Motor neuron (in vitro differentiated cells): ENCODE results near the gene CAMTA1. TPM values are rescaled to one million over a fixed set of nuclear protein-coding genes. Genes with fewer than 3 reads are reported as not detected.

Experiments
- ATAC-seq, 8 experiments: fragments of 200-7000 bp; cut with Tn5 transposase; replicated peaks in 6 of 8; 2 replicates each; pipeline ENCODE4 v1.8.0; 2021; ENCODE audit warnings: mild to moderate bottlenecking in 8 of 8, moderate library complexity in 8 of 8
- H3K27ac ChIP-seq, 2 donors: fragments of 250-450 bp; sonication (Bioruptor Pico); 2 replicates each; pipeline ENCODE4 v1.9.0; 2021; ENCODE audit warnings: antibody characterized with exemption in 2 of 2, mild to moderate bottlenecking in 2 of 2, moderate library complexity in 1 of 2
- H3K4me1 ChIP-seq, 2 donors: fragments of 250-450 bp; sonication (Bioruptor Pico); replicated peaks in 1 of 2; 2 replicates each; pipeline ENCODE4 v1.6.1; 2021; ENCODE audit warnings: antibody characterized with exemption in 2 of 2, mild to moderate bottlenecking in 2 of 2, moderate library complexity in 1 of 2
- H3K4me3 ChIP-seq, 5 donors: fragments of 250-450 bp; sonication (Bioruptor Pico); 2 replicates each; pipeline ENCODE4 v1.9.0; 2021; ENCODE audit warnings: antibody characterized with exemption in 5 of 5, mild to moderate bottlenecking in 5 of 5, moderate library complexity in 4 of 5
- WGBS, 10 experiments: fragments of 450-650 bp; shearing (Covaris generic); methylation state at CpG; one replicate each; pipeline ENCODE4 v1.0.0; 2022; 5-methylcytosine and 5-hydroxymethylcytosine counted together
- in situ Hi-C, 9 experiments: fragments of 400-800 bp; cut with MboI; loops; one replicate each; pipeline ENCODE4 v1.15.0; 2021; ENCODE audit warnings: low sequenced_read_pairs in 9 of 9, low pct_unique_long_range_greater_than_20kb in 2 of 9; ENCODE audit not compliant: unreplicated experiment in 9 of 9
- total RNA-seq, 8 experiments: library from RNA; unstranded; fragments of 300-600 nt; gene quantifications; 2 replicates each; pipeline versions ENCODE4 v1.2.3 to v1.2.4, GENCODE V29; 2022

Gene CAMTA1
- total RNA-seq, 8 experiments from 2014 or later, result 38.5 to 145 (median 77.6) TPM

GRCh38 chr1:7294636-7295035 is 509.4 kb downstream of the CAMTA1 start:
- WGBS, 10 experiments, result 0 to 98% (median 79%) methylated on average over 1 to 7 of the region's 7 CpGs; no CpG with 5 or more reads in 1 of the 10 experiments
- in situ Hi-C loops, result loop anchor here in 1 of 9 experiments (25.0 kb wide), 1 partner anchor 93 kb away; no protein-coding TSS in a partner anchor

GRCh38 chr1:7295946-7296345 is 510.7 kb downstream of the CAMTA1 start:
- ATAC-seq, result no peak
- WGBS, 10 experiments, result 20 to 93% (median 77%) methylated on average over 3 to 6 of the region's 6 CpGs; no CpG with 5 or more reads in 2 of the 10 experiments

More at GRCh38 chr1:7294636-7295035, 509.4 kb downstream of the CAMTA1 start:
- Histone ChIP-seq H3K4me3 (no peak overlapping the region), H3K27ac (no peak overlapping the region), H3K4me1 (peaks cover 30 to 45% of the 10 kb centered on the region in 2 donors)
- no peak for ATAC-seq

GRCh38 chr1:7296968-7297367 is 511.7 kb downstream of the CAMTA1 start:
- in situ Hi-C loops, result loop anchor here in 1 of 9 experiments (25.0 kb wide), 1 partner anchor 90 kb away; no protein-coding TSS in a partner anchor
- no peak for ATAC-seq
- no peak overlapping the region for H3K4me3 ChIP-seq
- no peak overlapping the region for H3K27ac ChIP-seq
- peaks cover 36 to 58% of the 10 kb centered on the region in 2 donors for H3K4me1 ChIP-seq

More at GRCh38 chr1:7295946-7296345, 510.7 kb downstream of the CAMTA1 start:
- Histone ChIP-seq H3K4me3 (no peak overlapping the region), H3K27ac (no peak overlapping the region), H3K4me1 (peaks cover 31 to 53% of the 10 kb centered on the region in 2 donors)
- in situ Hi-C loops, result loop anchor here in 1 of 9 experiments (25.0 kb wide), 1 partner anchor 91 kb away; no protein-coding TSS in a partner anchor

- no peak overlapping the region for H3K27ac ChIP-seq
- H3K4me1 ChIP-seq, result peaks cover 34 to 58% of the 10 kb centered on the region in 2 donors
- H3K4me3 ChIP-seq, result no peak overlapping the region
- 20 to 71% (median 49%) methylated on average over 1 to 4 of the region's 4 CpGs; no CpG with 5 or more reads in 3 of the 10 experiments for WGBS, 10 experiments
- ATAC-seq, result no peak
- in situ Hi-C loops, result loop anchor here in 1 of 9 experiments (25.0 kb wide), 1 partner anchor 89 kb away; no protein-coding TSS in a partner anchor
These were observed 512.9 kb downstream of the CAMTA1 start for GRCh38 chr1:7298145-7298544.

GRCh38 chr1:7298749-7299151 is 513.5 kb downstream of the CAMTA1 start:
- ATAC-seq, result no peak
- peaks cover 28 to 52% of the 10 kb centered on the region in 2 donors for H3K4me1 ChIP-seq
- in situ Hi-C loops, result loop anchor here in 1 of 9 experiments (25.0 kb wide), 1 partner anchor 89 kb away; no protein-coding TSS in a partner anchor
- H3K4me3 ChIP-seq, result no peak overlapping the region
- H3K27ac ChIP-seq, result no peak overlapping the region
- 0 to 63% (median 32%) methylated on average over 1 to 4 of the region's 4 CpGs; no CpG with 5 or more reads in 4 of the 10 experiments for WGBS, 10 experiments

GRCh38 chr1:7299329-7299799 is 514.1 kb downstream of the CAMTA1 start:
- in situ Hi-C loops, result loop anchor here in 1 of 9 experiments (25.0 kb wide), 1 partner anchor 88 kb away; no protein-coding TSS in a partner anchor
- H3K4me1 ChIP-seq, result peaks cover 22 to 46% of the 10 kb centered on the region in 2 donors
- WGBS, 10 experiments, result 0 to 75% (median 23%) methylated on average over 1 to 8 of the region's 8 CpGs; no CpG with 5 or more reads in 1 of the 10 experiments
- no peak overlapping the region for H3K4me3 ChIP-seq
- H3K27ac ChIP-seq, result peak overlapping the region in 1 of 2 donors; percentile 13
- peak; percentile 48 to 90 (median 80) for ATAC-seq

GRCh38 chr1:7299994-7300393 is 514.7 kb downstream of the CAMTA1 start:
- 13 to 94% (median 78%) methylated on average over 1 to 2 of the region's 2 CpGs; no CpG with 5 or more reads in 2 of the 10 experiments for WGBS, 10 experiments
- no peak for ATAC-seq
- no peak overlapping the region for H3K27ac ChIP-seq
- in situ Hi-C loops, result loop anchor here in 2 of 9 experiments (25.0 kb wide), 2 partner anchors 87 to 88 kb away; no protein-coding TSS in a partner anchor
- H3K4me3 ChIP-seq, result no peak overlapping the region
- peaks cover 17 to 42% of the 10 kb centered on the region in 2 donors for H3K4me1 ChIP-seq

- H3K27ac ChIP-seq, result peak overlapping the region in 1 of 2 donors; percentile 13
- H3K4me3 ChIP-seq, result no peak overlapping the region
- WGBS, 10 experiments, result 0 to 93% (median 64%) methylated on average over 1 to 10 of the region's 10 CpGs
- H3K4me1 ChIP-seq, result peaks cover 17 to 42% of the 10 kb centered on the region in 2 donors
- in situ Hi-C loops, result loop anchor here in 1 of 9 experiments (25.0 kb wide), 1 partner anchor 89 kb away; no protein-coding TSS in a partner anchor
- ATAC-seq, result peak; percentile 67 to 85 (median 78)
These were observed 515.8 kb downstream of the CAMTA1 start for GRCh38 chr1:7300893-7301663.

- peak overlapping the region in 1 of 2 donors; percentile 13 for H3K27ac ChIP-seq
- peaks cover 17 to 42% of the 10 kb centered on the region in 2 donors for H3K4me1 ChIP-seq
- peak in 4 of 8 experiments; percentile 6 to 31 (median 14) for ATAC-seq
- 20 to 85% (median 56%) methylated on average over 1 to 6 of the region's 7 CpGs; no CpG with 5 or more reads in 3 of the 10 experiments for WGBS, 10 experiments
- no peak overlapping the region for H3K4me3 ChIP-seq
- in situ Hi-C loops, result loop anchor here in 1 of 9 experiments (25.0 kb wide), 1 partner anchor 89 kb away; no protein-coding TSS in a partner anchor
These were observed 516.4 kb downstream of the CAMTA1 start for GRCh38 chr1:7301664-7301981.

- 61 to 76% (median 68%) methylated on average over 4 to 6 of the region's 6 CpGs; no CpG with 5 or more reads in 6 of the 10 experiments for WGBS, 10 experiments
- no peak for ATAC-seq
- in situ Hi-C loops, result loop anchor here in 1 of 9 experiments (25.0 kb wide), 1 partner anchor 90 kb away; no protein-coding TSS in a partner anchor
- H3K4me3 ChIP-seq, result no peak overlapping the region
- H3K4me1 ChIP-seq, result peaks cover 17 to 42% of the 10 kb centered on the region in 2 donors
- H3K27ac ChIP-seq, result peak overlapping the region in 1 of 2 donors; percentile 13
These were observed 516.9 kb downstream of the CAMTA1 start for GRCh38 chr1:7302126-7302525.

- Histone ChIP-seq H3K4me3 (no peak overlapping the region), H3K4me1 (peaks cover 17 to 42% of the 10 kb centered on the region in 2 donors), H3K27ac (no peak overlapping the region)
- in situ Hi-C loops, result loop anchor here in 1 of 9 experiments (25.0 kb wide), 1 partner anchor 91 kb away; no protein-coding TSS in a partner anchor
- peak in 1 of 8 experiments; percentile 27 for ATAC-seq
- 16 to 100% (median 60%) methylated on average over 1 to 5 of the region's 5 CpGs; no CpG with 5 or more reads in 1 of the 10 experiments for WGBS, 10 experiments
These were observed 517.6 kb downstream of the CAMTA1 start for GRCh38 chr1:7302873-7303272.

GRCh38 chr1:7303554-7304317 is 518.5 kb downstream of the CAMTA1 start:
- WGBS, 10 experiments, result 57 to 95% (median 83%) methylated on average over 3 to 8 of the region's 8 CpGs
- peaks cover 17 to 42% of the 10 kb centered on the region in 2 donors for H3K4me1 ChIP-seq
- in situ Hi-C loops, result loop anchor here in 1 of 9 experiments (25.0 kb wide), 1 partner anchor 91 kb away; no protein-coding TSS in a partner anchor
- no peak overlapping the region for H3K4me3 ChIP-seq
- ATAC-seq, result no peak
- H3K27ac ChIP-seq, result no peak overlapping the region
